OCI-M2 (cell line): Measurements from ENCODE around the gene NFIB.

Experiments
- DNase-seq: peaks from one replicate; lab custom pipeline; 2025; ENCODE audit not compliant: unreplicated experiment; lab: John Stamatoyannopoulos, UW

NFIB gene

GRCh38 chr9:14345354-14346230, 31.7 kb upstream of the NFIB start:
- no peak for DNase-seq

- DNase-seq = no peak
Observed at GRCh38 chr9:14344941-14345353, 31.0 kb upstream of the NFIB start.

DNA sequence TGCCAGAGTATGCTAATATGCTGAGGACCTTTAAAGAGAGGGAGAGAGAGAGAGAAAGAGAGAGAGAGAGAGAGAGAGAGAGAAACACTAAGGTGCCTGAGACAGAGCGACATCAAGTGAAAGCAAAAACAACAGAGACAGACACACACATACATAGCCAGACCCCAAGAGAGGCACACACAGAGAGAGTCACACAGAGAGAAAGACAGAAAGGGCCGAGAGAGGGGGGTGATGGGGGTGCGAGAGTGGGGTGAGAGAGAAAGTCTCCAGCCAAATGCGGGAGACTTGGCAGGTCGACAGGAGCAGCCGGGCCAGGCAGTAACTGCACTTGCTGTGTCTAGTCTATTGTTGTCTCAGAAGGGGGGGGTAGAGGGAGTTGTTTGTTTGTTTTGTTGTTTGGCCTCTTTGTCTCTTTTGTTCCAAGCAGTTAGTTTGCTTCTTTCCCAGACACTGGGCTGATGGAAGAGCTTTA, 30.1 kb upstream of the NFIB start:
- DNase-seq = no peak

DNA sequence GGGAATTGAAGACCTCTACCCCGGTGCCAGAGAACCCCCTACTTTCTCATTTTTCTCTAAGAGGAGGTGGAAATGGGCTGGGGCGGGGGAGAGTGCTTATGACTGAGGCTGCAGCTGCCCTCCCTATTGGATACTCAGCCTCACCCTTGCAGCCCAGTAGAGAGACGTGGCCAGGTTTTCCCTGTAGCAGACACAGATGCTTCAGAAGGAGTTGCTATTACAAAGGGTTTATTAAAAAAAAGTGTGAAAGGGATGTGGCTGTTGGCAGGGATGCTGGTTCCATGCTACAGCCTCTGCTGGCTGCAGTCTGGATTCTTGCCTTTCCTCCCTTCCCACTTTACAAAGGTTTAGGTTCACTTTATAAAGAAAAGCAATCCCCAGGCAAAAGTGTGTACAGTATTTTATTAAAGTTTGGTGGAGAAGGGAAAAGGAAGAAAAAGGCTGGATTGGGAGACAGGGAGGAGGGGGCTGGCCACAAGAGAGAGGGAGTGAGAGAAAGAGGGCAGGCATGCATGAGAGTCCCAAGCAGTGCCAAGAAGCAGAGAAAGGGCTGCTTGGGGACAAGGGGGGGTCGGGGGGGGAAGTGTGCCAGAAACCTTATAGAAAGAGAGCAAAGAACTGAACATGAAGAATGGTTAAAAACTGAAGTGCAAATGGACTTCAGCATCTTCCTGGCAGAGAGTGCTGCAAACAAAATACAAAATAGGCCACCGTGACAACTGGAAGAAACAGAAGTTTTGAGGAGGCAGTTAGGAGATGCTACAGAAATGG, 29.5 kb upstream of the NFIB start:
- no peak for DNase-seq

GRCh38 chr9:14342736-14343135, 28.8 kb upstream of the NFIB start:
- no peak for DNase-seq

DNA sequence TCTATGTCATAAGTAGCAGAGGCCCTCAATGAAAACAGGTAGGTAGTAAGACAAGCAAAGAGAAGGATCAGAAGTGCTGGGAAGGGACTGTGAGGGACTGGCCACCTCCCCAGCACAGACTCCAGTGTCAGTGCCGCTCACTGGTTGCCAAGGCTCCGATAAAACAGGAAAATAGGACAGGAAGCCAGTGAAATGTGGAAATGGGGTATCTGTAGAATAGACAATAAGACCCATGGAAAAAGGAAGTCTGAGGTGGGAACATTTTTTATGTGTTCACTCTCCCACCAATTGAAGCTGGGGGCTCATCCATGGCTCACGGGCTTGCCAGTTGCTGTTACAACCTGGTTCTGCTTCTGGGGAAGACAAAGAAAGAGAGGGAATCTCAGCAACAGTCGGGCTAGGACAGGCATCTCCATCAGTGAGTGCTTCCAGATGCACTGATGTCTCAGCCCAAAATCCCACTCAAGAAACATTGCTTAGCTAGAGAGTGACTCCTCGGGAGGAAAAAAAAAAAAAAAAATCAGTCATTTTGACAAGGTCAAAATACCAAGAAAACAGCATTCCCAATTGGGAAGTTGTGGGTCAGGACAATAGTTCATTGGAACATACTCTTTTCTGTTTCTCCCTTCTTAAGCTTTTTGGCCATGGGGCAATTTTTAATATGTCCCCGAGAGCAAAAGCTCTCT, 27.6 kb upstream of the NFIB start:
- DNase-seq = no peak

DNA sequence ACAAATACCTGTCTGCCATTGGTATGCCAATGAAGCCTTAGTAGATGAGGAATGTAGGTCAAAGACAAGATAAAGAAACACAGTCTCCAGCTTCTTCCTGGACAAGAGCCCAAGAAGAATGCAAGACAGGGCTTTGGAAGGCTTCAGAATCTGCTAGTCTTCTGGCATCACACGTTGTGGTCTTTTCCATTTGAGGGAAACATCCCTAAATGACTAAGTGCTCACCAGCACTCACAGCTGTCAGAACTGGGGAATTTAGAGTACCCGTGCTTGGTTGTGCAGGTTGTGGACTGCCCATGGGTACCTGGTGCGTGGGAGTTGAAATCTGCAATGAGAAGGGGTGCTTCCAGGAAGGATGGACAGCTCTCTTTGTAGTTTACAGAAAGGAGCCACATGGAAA, 27.1 kb upstream of the NFIB start:
- no peak for DNase-seq

DNA sequence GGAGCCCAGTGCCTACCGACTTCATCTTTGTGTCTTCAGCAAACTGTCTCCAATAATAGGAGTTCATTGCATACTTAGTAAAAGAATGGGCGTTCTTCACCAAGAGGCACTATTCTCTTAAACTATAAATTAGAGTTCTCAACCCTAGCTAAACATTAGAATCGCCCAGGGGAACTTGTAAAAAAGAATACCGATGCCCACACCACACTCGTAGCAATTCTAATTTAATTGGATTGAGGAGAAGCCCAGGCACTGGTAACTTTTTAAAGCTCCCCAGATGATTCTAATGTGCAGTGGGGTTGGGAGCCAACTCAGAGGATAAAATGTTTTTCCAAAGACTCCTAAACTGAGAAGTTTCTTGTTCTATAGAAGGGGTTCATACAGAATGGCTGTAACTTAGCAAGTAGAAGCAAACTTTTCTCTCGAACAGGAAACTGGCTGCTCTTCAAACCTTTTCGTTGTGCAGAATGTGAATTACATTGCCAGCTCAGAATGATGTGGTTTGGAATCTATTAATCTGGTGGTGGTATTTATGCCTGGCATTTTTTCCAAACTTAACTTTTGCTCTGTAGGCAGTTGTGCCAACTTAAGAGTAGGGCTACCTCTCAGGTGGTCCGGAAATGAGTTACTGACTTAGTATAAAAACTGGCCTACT, 26.4 kb upstream of the NFIB start:
- DNase-seq = no peak

DNA sequence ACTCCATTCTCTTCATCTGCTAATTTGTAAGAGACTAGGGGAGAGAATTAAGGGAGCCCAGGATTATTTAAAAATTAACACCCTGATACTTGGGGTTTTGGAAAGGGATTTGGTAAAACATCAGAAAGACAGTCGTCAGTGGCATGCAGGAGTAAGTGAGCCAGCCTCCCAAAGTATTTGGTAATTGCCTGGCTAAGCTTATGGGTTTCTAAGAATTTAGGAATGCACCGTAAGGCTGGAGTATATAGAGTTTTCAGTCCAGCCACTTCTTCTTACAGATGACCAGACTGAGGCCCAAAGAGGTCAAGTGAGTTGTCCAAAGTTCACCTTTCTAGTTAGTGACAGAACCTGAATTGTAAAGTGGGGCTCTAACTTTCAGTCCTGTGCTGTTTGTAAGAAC, 25.8 kb upstream of the NFIB start:
- DNase-seq = no peak

DNA sequence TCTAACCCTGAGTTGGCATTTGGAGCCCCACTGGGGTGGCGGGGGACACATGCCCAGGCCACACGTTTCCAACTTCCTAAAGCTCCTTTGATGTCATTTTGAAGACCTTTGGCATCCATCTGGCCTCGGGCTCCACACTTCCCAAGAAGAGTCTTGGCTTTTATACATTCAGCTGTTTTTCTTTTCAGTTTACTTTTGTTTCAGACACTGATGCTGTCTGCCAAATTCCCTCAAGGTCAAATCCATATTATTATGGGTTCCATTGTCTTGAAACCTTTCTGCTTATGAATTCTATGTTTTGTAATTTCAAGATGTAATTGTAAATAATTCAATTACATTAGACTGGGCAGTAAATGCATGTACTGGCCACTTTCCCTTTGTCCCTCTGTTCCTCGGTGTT, 23.7 kb upstream of the NFIB start:
- DNase-seq = no peak

DNA sequence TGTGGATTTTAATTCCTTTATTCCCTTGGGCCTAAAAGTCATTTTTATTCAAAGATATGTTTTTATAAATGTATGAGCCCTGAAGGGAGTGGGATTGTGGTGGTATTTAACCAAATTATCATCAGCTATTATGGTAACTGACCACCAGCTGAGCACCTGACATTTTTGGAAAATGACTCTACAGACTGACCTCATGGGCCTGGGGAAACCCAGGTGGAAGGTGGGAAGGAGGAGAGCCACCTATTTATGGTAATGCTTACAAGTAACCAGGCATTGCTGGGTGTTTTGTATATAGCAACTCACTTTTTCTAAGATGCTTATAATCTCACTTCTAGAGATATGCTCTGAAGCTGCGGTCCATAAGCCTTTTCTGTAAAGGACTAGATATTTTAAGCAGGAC, 22.3 kb upstream of the NFIB start:
- no peak for DNase-seq

GRCh38 chr9:14331120-14331519, 17.2 kb upstream of the NFIB start:
- DNase-seq = no peak

DNA sequence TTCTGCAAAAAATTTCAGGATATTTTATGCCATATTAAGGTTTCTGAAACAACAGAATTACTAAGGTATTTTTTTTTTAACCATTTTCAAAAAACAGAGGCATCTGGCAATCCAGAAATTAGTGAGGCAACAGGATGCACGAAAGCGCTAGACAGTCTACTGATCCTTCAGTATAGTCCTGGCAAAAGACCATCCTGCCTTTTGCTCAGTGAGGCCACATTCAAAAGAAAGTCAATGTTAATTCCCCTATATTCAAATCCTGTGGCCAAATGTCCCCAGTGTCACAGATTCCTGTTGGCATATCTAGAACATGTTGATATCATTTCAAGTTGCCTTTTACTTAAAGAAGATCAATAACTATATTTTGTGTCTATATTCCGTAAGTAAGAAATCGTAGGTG, 13.1 kb upstream of the NFIB start:
- no peak for DNase-seq

DNA sequence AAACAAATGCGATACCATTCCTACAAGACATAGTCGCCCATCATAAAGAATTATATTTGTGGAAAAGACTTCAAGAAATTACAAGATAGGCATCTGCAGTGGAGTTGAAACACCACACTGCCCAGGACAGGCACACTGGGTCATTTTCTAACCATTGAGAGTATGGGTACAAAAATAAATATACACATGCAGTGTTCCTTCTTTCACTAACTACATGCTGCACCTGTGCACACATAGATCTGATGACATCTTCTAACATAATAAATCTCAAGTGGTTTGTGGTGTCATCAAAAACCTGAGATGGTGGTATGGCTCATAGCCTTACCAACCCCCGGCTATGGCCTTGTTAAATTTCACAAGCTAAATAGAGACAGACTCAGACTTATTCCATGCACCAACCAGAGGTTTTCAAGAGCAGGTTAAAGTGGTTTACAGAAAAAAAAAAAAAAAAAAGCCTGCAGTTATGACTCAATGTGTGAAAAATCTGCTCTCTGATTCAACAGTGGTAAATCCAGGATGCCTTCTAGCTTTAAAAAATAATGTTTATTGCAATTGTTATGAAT, 12.4 kb upstream of the NFIB start:
- no peak for DNase-seq

GRCh38 chr9:14325147-14325546, 11.2 kb upstream of the NFIB start:
- no peak for DNase-seq

- DNase-seq = no peak
Observed at GRCh38 chr9:14323985-14324650, 10.2 kb upstream of the NFIB start.

- no peak for DNase-seq
Observed at GRCh38 chr9:14323083-14323971, 9.4 kb upstream of the NFIB start.

- DNase-seq = no peak
Observed at GRCh38 chr9:14322211-14323082, 8.5 kb upstream of the NFIB start.
